ENCODE results near the gene EBPL. TPM values are rescaled to one million over a fixed set of nuclear protein-coding genes. Genes with fewer than 3 reads are reported as not detected.

The EBPL gene
- polyA plus RNA-seq, 3 donors from 2014 or later: 47.3 to 53.6 (median 49.6) TPM

DNA sequence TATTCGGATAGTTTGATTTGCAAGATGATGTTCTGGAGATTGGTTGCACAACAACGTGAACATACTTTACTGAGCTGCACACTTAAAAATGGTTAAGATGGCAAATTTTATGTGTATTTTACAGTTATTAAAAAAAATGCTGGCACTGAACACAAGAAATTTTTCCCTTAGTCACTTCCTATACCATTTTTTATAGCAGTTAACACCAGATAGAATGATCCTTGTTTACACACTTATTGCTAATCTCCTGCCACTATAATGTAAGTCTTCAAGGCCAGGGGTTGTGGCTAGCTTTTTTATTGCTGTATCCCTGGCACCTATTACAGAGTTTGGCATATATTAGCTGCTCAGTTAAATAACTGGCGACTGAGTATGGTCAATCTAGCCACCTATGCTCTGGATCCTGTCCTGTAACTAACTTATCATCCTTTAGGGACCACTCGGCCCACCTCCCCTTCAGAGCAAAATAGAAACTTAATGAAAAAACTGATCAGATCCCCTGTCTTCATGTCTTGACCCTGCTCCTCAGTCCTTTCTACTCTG, 2.0 kb upstream of the EBPL start:
- peak overlapping the region in 3 of 5 donors; percentile 1 to 42 (median 5) for H3K4me3 Mint-ChIP-seq
- no peak for DNase-seq

DNA sequence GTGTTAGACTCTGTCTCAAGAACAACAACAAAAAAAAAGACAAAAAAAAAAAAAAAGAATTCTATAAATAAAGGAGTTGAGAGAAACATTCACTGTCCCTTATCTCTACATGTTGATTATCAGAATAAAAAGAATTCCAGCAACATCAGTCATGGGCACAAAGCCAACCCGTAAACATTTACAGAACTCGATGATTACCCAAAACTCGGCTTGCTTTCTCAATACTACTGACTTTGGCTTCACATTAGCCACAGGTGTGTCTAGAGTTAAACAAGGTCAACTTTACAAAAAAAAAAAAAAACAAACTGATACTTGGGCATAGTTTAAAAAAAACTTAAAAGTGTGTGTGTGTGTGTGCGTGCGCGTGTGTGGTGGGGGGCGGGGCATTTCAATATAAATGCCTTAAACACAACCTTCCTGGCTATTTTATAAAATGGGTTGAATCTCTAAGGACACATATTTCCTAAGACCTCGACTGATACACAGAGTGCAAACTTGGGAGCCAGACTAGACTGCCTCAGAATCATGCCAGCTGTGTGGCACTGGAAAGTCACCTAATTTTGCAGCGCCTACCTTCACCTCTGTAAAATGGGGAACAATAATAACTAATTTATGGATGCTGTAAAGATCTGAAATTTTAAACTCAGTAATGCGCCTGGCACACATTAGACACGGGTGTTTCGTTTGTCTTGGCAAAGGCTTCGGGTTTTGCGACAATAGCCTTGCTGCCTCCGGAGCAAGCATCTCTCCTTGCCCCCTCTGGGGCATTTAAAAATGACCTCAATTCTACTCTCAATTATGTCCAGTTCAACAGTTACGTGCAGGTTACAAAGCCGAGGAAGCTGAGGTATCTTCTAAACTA, 922 bp downstream of the EBPL start:
- Mint-ChIP-seq H3K27ac (peak overlapping the region; percentile 29 to 80 (median 73)), H3K27me3 (ENCODE audit: low read depth in 3 of 3) (peaks cover 2 to 6% (median 3%) of the 10 kb centered on the region in 3 donors), H3K36me3 (peaks cover 0 to 4% (median 0%) of the 10 kb centered on the region in 3 donors), H3K9me3 (peaks cover 0 to 2% (median 0%) of the 10 kb centered on the region in 6 donors), H3K4me3 (peak overlapping the region; percentile 88 to 91 (median 91)), H3K4me1 (peaks cover 16 to 32% of the 10 kb centered on the region in 2 donors)
- DNase-seq: no peak

More for the DNA sequence above, 2.0 kb upstream of the EBPL start:
- Mint-ChIP-seq H3K9me3 (peaks cover 0 to 1% (median 0%) of the 10 kb centered on the region in 6 donors), H3K36me3 (peaks cover 0 to 4% (median 3%) of the 10 kb centered on the region in 3 donors), H3K4me1 (peaks cover 16 to 24% of the 10 kb centered on the region in 2 donors), H3K27ac (no peak overlapping the region), H3K27me3 (ENCODE audit: low read depth in 3 of 3) (peaks cover 2 to 6% (median 3%) of the 10 kb centered on the region in 3 donors)

DNA sequence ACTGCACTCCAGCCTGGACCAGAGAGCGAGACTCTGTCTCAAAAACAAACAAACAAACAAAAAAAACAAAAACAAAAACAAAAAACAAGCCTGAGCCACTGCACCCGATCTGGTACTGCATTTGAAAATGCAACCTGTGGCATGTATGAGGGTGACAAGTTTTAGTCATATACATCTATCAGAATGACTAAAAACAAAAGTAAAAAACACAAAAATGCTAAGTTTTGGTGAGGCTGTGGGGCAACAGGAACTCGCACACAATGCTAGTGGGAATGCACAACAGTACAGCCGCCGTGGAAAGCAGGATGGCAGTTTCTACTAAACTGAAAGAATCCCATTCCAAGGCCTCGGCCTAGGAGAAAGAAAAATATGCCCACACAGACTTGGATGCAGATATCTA, 7.8 kb downstream of the EBPL start:
- Mint-ChIP-seq H3K27me3 (ENCODE audit: low read depth in 3 of 3) (no peaks in the 10 kb centered on the region), H3K9me3 (peaks cover 0 to 2% (median 0%) of the 10 kb centered on the region in 6 donors), H3K36me3 (peaks cover 0 to 4% (median 0%) of the 10 kb centered on the region in 3 donors), H3K4me3 (no peak overlapping the region), H3K4me1 (peaks cover 0 to 8% of the 10 kb centered on the region in 2 donors), H3K27ac (no peak overlapping the region)
- DNase-seq: no peak

DNA sequence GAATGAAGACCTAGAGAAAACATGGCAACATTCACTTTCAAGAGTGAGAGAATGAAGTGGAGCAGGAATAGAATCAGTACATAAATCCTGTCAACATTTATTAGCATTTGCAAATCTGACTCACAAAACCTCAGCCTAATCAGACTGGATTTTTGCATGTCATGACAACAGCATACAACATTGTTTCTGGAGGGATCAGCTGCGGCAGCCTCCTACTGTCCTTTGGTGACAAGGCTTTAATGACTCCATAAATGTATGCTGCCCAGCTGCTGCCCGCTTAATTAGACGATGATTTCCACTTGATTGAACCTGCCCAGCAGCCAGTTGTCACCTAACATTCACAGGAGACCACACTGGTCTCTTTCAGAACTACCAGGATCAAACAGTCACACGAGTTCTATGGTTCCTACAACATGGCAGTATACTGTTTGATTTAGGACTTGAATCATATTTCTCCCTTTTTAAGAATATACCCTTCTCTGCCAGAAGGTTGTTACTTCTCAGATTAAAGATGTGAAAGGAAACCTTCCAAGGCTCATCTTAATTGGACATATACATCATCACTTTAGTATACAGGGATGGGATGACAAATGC, 9.3 kb downstream of the EBPL start:
- no peak for DNase-seq
- no peak overlapping the region for H3K27ac Mint-ChIP-seq

DNA sequence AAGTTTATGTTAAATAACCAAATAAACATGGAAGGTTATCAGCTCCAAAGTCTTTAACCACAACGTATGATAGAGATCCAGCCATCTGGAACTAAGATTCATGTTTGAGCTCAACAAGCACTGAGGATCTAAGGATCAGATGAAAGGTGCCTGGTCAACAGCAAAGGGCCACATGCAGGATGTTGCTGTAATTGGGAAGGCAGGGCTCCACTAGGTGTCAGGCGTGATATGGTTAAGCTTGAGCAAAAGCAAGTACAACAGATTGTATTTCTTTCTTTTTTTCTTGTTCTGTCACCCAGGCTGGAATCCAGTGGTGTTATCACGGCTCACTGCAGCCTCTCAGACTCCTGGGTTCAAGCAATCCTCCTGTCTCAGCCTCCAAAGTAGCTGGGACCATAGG, 12.0 kb downstream of the EBPL start:
- no peaks in the 10 kb centered on the region for H3K27me3 Mint-ChIP-seq (ENCODE audit: low read depth in 3 of 3)
- H3K4me1 Mint-ChIP-seq: no peaks in the 10 kb centered on the region
- H3K9me3 Mint-ChIP-seq: no peaks in the 10 kb centered on the region
- DNase-seq: no peak
- no peak overlapping the region for H3K4me3 Mint-ChIP-seq
- H3K27ac Mint-ChIP-seq: no peak overlapping the region
- peaks cover 0 to 7% (median 6%) of the 10 kb centered on the region in 3 donors for H3K36me3 Mint-ChIP-seq

More for the DNA sequence above, 9.3 kb downstream of the EBPL start:
- Mint-ChIP-seq H3K27me3 (ENCODE audit: low read depth in 3 of 3) (no peaks in the 10 kb centered on the region), H3K4me3 (no peak overlapping the region), H3K36me3 (peaks cover 0 to 4% (median 0%) of the 10 kb centered on the region in 3 donors), H3K4me1 (no peaks in the 10 kb centered on the region), H3K9me3 (no peaks in the 10 kb centered on the region)

DNA sequence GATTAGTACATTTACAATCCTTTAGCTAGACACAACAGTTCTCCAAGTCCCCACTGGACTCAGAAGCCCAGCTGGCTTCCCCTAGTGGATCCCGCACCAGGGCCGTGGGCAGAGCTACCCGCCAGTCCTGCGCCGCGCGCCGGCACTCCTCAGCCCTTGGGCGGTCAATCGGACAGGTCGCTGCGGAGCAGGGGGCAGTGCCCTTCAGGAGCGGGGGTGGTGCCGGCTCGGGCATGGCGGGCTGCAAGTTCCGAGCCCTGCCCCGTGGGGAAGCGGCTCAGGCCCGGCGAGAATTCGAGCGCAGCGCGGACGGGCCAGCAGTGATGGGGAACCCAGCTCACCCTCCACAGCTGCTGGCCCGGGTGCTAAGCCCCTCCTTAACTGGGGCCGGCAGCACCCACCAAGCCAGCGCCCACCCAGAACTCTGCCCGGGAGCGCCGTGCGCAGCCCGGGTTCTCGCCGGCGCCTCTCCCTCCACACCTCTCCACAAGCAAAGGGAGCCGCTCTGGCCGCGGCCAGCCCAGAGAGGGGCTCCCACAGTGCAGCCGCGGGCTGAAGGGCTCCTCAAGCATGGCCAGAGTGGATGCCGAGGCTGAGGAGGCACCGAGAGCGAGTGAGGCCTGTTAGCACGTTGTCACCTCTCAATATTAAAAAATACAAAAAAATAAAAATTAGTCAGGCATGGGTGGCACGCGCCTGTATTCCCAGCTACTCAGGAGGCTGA, 12.9 kb downstream of the EBPL start:
- no peak for DNase-seq
- no peaks in the 10 kb centered on the region for H3K9me3 Mint-ChIP-seq
- no peak overlapping the region for H3K27ac Mint-ChIP-seq
- H3K4me3 Mint-ChIP-seq: no peak overlapping the region
- H3K27me3 Mint-ChIP-seq (ENCODE audit: low read depth in 3 of 3): no peaks in the 10 kb centered on the region
- no peaks in the 10 kb centered on the region for H3K4me1 Mint-ChIP-seq
- H3K36me3 Mint-ChIP-seq: peaks cover 0 to 7% (median 6%) of the 10 kb centered on the region in 3 donors

DNA sequence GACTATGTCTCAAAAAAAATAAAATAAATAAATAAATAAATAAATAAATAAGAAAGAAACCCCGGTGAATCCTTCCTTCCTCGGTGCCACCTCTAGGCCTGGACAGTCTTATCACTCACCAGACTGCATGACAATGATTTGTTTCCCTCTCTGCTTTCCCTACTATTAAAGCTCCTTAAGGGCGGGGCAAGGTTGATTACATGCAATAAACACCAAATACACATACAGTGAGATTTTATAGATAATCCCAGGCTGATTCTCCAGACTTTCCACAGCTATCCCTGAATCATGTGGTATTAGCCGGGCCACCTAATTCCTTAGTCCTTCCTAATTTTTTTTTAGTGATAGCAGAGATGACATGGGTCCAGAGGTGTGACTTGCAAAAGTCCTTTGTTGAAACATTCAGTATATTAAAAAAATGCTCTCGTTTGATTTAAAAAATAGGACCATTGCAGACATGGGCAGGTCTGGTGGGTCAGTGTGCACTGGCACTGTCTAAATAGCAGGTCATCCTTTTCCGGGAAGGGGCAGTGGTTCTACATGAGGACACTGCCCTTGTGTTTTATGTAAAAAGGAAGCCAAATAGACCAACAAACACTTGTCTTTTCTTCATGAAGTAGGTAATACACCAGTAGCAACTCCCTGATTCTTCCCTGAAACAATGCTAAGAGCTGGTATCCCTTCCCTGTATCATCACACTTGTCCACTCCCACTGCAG, 14.5 kb downstream of the EBPL start:
- Mint-ChIP-seq H3K4me3 (no peak overlapping the region), H3K27me3 (ENCODE audit: low read depth in 3 of 3) (no peaks in the 10 kb centered on the region), H3K36me3 (peaks cover 0 to 7% (median 6%) of the 10 kb centered on the region in 3 donors), H3K4me1 (peaks cover 4 to 14% of the 10 kb centered on the region in 2 donors), H3K27ac (no peak overlapping the region), H3K9me3 (no peaks in the 10 kb centered on the region)
- DNase-seq: no peak

DNA sequence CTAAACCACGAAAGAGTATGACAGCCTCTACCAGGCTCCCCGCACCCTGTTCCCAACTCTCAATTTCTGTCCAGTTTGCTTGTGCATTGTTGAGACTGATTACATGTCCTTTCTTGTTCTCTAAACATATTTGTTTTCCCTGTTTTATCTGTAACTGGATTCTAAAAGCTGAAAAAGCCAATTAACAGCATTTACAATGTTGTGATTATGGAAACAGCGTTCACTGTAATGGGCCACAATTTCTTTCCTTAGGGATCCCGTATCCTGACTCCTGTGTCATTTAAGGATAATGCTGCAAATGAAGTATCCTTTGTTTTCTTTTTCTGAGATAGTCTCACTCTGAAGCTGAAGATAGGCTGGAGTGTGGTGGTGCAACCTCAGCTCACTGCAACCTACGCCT, 20.5 kb downstream of the EBPL start:
- no peak for DNase-seq
- H3K9me3 Mint-ChIP-seq: no peaks in the 10 kb centered on the region
- H3K27ac Mint-ChIP-seq: no peak overlapping the region
- H3K27me3 Mint-ChIP-seq (ENCODE audit: low read depth in 3 of 3): no peaks in the 10 kb centered on the region
- peaks cover 0 to 15% (median 13%) of the 10 kb centered on the region in 3 donors for H3K36me3 Mint-ChIP-seq
- no peak overlapping the region for H3K4me3 Mint-ChIP-seq
- H3K4me1 Mint-ChIP-seq: peaks cover 4 to 14% of the 10 kb centered on the region in 2 donors

DNA sequence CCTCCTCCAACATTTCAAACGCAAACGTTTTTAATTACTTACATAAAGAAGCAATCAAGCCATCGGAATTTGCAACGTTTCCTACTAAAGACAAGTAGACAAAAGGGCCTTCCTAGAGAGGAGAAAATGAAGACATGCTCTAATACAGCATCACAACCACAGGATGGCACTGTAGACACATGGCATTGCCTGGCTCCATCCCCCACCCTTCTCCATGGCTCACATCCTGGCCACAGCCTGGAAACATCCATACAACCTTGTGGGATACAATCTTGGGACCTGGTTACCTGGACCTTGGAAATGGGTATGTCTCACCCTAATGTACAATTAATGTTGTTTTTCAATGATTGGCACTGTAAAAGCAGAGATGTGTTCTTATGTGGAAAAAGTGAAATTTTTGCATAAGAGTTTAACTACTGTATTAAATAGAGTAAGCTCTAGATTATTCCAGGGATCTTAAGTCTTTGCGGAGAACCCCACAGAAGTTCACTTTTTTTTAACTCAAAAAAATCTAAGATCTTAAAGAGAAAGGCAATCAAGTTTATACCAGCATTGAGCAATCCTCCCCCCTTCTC, 21.5 kb downstream of the EBPL start:
- Mint-ChIP-seq H3K4me3 (no peak overlapping the region), H3K9me3 (no peaks in the 10 kb centered on the region), H3K4me1 (peaks cover 4 to 14% of the 10 kb centered on the region in 2 donors), H3K27me3 (ENCODE audit: low read depth in 3 of 3) (no peaks in the 10 kb centered on the region), H3K27ac (no peak overlapping the region), H3K36me3 (peaks cover 0 to 13% (median 8%) of the 10 kb centered on the region in 3 donors)
- no peak for DNase-seq

DNA sequence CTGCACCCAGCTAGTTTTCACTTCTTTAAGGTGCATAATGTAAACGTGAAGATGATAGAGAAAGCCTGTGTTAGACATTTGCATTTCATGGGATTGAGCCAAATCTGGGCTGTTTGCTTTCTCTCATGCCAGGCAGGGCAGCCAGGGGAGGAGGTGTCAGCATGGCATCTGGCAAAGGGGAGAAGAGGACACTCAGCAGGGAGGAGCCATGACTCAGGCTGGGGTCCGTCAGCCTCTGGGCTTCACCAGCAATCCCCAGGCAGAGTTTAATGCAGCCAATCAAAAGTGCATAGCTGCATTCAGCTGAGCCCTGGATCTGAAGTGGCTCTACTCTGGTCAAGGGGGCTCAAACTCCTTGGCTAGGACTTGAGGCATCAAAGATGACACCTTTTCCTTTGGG, 23.5 kb downstream of the EBPL start:
- Mint-ChIP-seq H3K27ac (no peak overlapping the region), H3K4me1 (peaks cover 2 to 10% of the 10 kb centered on the region in 2 donors), H3K4me3 (no peak overlapping the region), H3K27me3 (ENCODE audit: low read depth in 3 of 3) (no peaks in the 10 kb centered on the region), H3K9me3 (no peaks in the 10 kb centered on the region), H3K36me3 (peaks cover 3 to 15% (median 8%) of the 10 kb centered on the region in 3 donors)
- DNase-seq: no peak

DNA sequence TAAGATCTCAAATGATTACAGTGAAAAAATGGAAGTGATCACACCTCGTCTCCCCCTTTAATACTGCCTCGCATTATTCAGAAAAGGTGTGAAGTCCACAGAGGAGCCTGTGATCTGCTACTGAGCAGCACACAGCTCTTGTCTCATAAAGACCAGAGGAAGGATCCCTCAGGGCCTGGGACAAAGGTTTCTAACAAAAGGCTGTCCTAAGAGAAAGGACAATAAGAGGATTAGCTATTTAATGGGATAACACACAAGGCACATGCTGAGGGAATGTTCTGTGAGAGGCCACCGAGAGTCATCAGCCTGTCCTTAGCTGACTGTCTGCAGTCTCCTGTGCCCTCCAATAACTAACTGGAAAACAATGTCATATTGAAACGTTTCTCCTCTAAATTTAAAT, 26.7 kb downstream of the EBPL start:
- DNase-seq: no peak
- Mint-ChIP-seq H3K36me3 (peaks cover 3 to 17% (median 11%) of the 10 kb centered on the region in 3 donors), H3K9me3 (no peaks in the 10 kb centered on the region), H3K4me1 (no peaks in the 10 kb centered on the region), H3K27ac (no peak overlapping the region), H3K4me3 (no peak overlapping the region), H3K27me3 (ENCODE audit: low read depth in 3 of 3) (no peaks in the 10 kb centered on the region)

DNA sequence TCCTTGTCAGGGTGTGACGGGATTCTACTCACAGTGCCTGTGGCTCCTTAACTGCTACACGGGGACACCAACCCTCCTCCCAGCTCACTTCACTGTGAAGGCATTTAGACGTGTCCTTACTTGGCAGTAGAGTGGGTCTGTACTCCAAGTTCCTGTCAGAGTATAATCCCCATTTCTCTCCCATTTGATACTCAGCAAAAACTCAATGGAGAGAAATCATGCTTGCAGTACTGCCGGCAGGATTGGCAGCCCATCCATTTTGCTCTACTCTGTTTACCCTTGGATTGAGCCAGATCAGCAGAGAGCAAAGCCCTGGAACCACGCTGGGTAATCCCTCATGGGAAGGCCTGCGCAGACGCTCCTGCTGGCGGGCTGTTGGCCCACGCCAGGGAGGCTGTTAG, 34.0 kb downstream of the EBPL start:
- H3K36me3 Mint-ChIP-seq: peaks cover 0 to 17% (median 4%) of the 10 kb centered on the region in 3 donors
- no peaks in the 10 kb centered on the region for H3K27me3 Mint-ChIP-seq (ENCODE audit: low read depth in 3 of 3)
- no peaks in the 10 kb centered on the region for H3K9me3 Mint-ChIP-seq
- no peak overlapping the region for H3K4me3 Mint-ChIP-seq
- no peak for DNase-seq
- no peak overlapping the region for H3K27ac Mint-ChIP-seq
- H3K4me1 Mint-ChIP-seq: peaks cover 2 to 11% of the 10 kb centered on the region in 2 donors

DNA sequence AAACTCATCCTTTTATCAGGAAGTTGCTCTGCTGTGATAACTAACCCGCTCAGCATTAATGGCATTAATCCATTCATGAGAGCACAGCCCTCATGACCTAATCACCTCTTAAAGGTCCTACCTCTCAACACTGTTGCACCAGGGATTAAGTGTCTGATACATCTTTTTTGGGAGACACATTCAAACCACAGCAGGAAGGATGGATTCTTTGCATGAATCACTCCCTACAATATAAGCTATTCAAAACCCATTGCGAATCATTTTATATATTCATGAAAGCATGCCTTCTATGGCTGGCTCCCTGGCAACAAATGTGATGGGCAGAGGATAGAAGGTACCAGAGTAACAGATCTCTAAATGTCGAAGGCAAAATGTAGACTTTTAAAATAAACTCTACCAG, 35.4 kb downstream of the EBPL start:
- peaks cover 2 to 11% of the 10 kb centered on the region in 2 donors for H3K4me1 Mint-ChIP-seq
- no peak for DNase-seq
- no peak overlapping the region for H3K27ac Mint-ChIP-seq

More for the DNA sequence above, 35.4 kb downstream of the EBPL start:
- H3K36me3 Mint-ChIP-seq: peaks cover 0 to 17% (median 0%) of the 10 kb centered on the region in 3 donors
- no peak overlapping the region for H3K4me3 Mint-ChIP-seq
- no peaks in the 10 kb centered on the region for H3K9me3 Mint-ChIP-seq
- peaks cover 0 to 2% (median 0%) of the 10 kb centered on the region in 3 donors for H3K27me3 Mint-ChIP-seq (ENCODE audit: low read depth in 3 of 3)
